HUES48 (cell line): ENCODE measurements around the gene KRT1.

Experiments
- H3K27ac ChIP-seq: one replicate; pipeline ENCODE4 v1.7.0; 2013; ENCODE audit warnings: low read depth, low read length, inconsistent platforms
- H3K27me3 ChIP-seq: 2 replicates; pipeline ENCODE4 v1.6.1; 2013; ENCODE audit warnings: mild to moderate bottlenecking, low read length; ENCODE audit not compliant: control insufficient read depth, insufficient read depth
- H3K36me3 ChIP-seq: 2 replicates; pipeline ENCODE4 v1.6.1; 2013; ENCODE audit warnings: low read length; ENCODE audit not compliant: control insufficient read depth, insufficient read depth
- H3K4me1 ChIP-seq: 2 replicates; pipeline ENCODE4 v1.6.1; 2013; ENCODE audit warnings: mild to moderate bottlenecking, low read length; ENCODE audit not compliant: control insufficient read depth, insufficient read depth
- H3K4me3 ChIP-seq: 2 replicates; pipeline ENCODE4 v1.5.1; 2013; ENCODE audit warnings: mild to moderate bottlenecking, low read depth, low read length
- H3K9ac ChIP-seq: 2 replicates; pipeline ENCODE4 v1.6.1; 2013; ENCODE audit warnings: mild to moderate bottlenecking, low read depth, low read length, moderate library complexity
- H3K9me3 ChIP-seq: 2 replicates; pipeline ENCODE4 v1.6.1; 2013; ENCODE audit warnings: low read length; ENCODE audit not compliant: control insufficient read depth, insufficient read depth

Gene KRT1

GRCh38 chr12:52680363-52680762, at the start of gene KRT1:
Gene KRT1, minus strand, starts transcription at chr12:52680407. Its CDS starts 59 bp downstream, at chr12:52680348.
- Histone ChIP-seq H3K9me3 (no peaks in the 10 kb centered on the region), H3K27ac (no peak within 1 kb of the TSS), H3K9ac (no peak within 1 kb of the TSS), H3K4me3 (no peak within 1 kb of the TSS), H3K27me3 (no peaks in the 10 kb centered on the region), H3K4me1 (no peaks in the 10 kb centered on the region), H3K36me3 (no peaks in the 10 kb centered on the region)

GRCh38 chr12:52729147-52729546, 48.9 kb upstream of the KRT1 start:
- 0 out of 2 replicates have a peak, but pooled peaks cover 5% of the 10 kb centered on the region for H3K27me3 ChIP-seq
- no peak overlapping the region for H3K9ac ChIP-seq

GRCh38 chr12:52728374-52728773, 48.2 kb upstream of the KRT1 start:
- Histone ChIP-seq H3K27me3 (0 out of 2 replicates have a peak, but pooled peaks cover 5% of the 10 kb centered on the region), H3K4me3 (no peak overlapping the region), H3K36me3 (no peaks in the 10 kb centered on the region), H3K9me3 (no peaks in the 10 kb centered on the region; the same call in 1 of the 2 replicates), H3K9ac (no peak overlapping the region), H3K27ac (no peak overlapping the region), H3K4me1 (no peaks in the 10 kb centered on the region)

More at GRCh38 chr12:52729147-52729546, 48.9 kb upstream of the KRT1 start:
- H3K36me3 ChIP-seq, result no peaks in the 10 kb centered on the region
- no peak overlapping the region for H3K27ac ChIP-seq
- no peak overlapping the region for H3K4me3 ChIP-seq
- no peaks in the 10 kb centered on the region for H3K4me1 ChIP-seq
- no peaks in the 10 kb centered on the region; the same call in 1 of the 2 replicates for H3K9me3 ChIP-seq

GRCh38 chr12:52727037-52727436, 46.8 kb upstream of the KRT1 start:
- no peaks in the 10 kb centered on the region for H3K36me3 ChIP-seq
- H3K9ac ChIP-seq, result no peak overlapping the region
- H3K27me3 ChIP-seq, result 0 out of 2 replicates have a peak, but pooled peaks cover 5% of the 10 kb centered on the region
- no peak overlapping the region for H3K27ac ChIP-seq
- no peaks in the 10 kb centered on the region for H3K9me3 ChIP-seq
- no peaks in the 10 kb centered on the region for H3K4me1 ChIP-seq
- H3K4me3 ChIP-seq, result no peak overlapping the region

GRCh38 chr12:52726451-52726850, 46.2 kb upstream of the KRT1 start:
- Histone ChIP-seq H3K27me3 (0 out of 2 replicates have a peak, but pooled peaks cover 5% of the 10 kb centered on the region), H3K36me3 (no peaks in the 10 kb centered on the region), H3K9me3 (no peaks in the 10 kb centered on the region)

DNA sequence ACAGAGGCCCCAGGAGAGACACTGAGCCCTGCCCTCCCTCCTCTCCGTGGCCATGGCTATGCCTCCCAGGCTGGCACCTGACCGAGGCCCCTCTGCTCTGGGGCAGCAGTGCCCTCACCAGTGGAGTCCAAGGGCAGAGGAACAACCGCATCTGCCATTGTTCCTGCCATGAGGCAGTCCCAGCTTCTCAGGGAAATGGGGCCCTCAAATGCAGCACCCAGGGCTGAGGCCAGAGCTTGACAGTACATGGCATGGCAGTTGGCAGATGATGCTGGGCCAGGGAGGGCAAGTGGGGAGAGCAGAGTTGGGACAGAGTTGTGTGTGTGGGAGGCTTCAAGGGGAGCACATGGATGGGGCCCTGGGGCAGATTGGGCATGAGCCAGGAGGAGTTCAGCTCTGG, 44.2 kb upstream of the KRT1 start:
- no peak overlapping the region for H3K27ac ChIP-seq
- H3K27me3 ChIP-seq, result no peaks in the 10 kb centered on the region
- H3K9ac ChIP-seq, result no peak overlapping the region
- no peaks in the 10 kb centered on the region for H3K36me3 ChIP-seq
- no peaks in the 10 kb centered on the region for H3K4me1 ChIP-seq
- H3K4me3 ChIP-seq, result no peak overlapping the region
- H3K9me3 ChIP-seq, result no peaks in the 10 kb centered on the region

More at GRCh38 chr12:52726451-52726850, 46.2 kb upstream of the KRT1 start:
- no peaks in the 10 kb centered on the region for H3K4me1 ChIP-seq
- no peak overlapping the region for H3K4me3 ChIP-seq
- no peak overlapping the region for H3K9ac ChIP-seq
- H3K27ac ChIP-seq, result no peak overlapping the region

GRCh38 chr12:52722680-52723079, 42.5 kb upstream of the KRT1 start:
- Histone ChIP-seq H3K9ac (no peak overlapping the region), H3K27me3 (no peaks in the 10 kb centered on the region)

DNA sequence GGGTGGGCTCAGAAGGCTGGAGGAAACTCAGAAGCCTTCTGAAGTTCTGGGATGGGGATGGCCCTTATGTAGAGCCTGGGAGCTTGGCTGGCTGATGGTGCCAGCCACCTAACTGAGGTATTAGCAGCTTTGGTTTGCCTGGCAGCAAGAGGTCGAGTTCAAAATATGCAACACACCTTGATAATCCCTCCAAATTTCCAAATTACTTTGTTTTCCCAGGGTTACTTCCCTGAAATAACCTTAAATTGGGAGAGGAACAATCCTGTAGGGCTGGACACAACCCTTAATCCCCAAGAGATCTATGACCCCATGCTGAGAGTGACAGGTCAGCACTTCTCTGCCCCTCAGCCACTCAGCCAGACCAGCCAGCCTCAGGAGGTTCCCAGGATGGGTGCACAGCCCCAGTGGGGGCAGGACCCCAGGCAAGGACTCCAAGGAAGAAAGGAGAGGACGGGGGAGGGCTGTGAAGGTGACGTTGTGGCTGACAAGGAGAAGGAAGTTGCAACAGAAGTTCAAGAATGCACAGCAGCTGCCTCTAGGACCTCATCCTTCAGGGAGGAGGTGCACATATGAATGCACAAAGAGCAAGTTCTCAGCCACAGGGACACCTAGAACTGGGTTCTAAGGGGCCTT, 41.7 kb upstream of the KRT1 start:
- no peaks in the 10 kb centered on the region for H3K27me3 ChIP-seq
- H3K36me3 ChIP-seq, result no peaks in the 10 kb centered on the region
- no peaks in the 10 kb centered on the region for H3K4me1 ChIP-seq
- H3K9me3 ChIP-seq, result no peaks in the 10 kb centered on the region
- H3K9ac ChIP-seq, result no peak overlapping the region
- no peak overlapping the region for H3K27ac ChIP-seq
- no peak overlapping the region for H3K4me3 ChIP-seq

More at GRCh38 chr12:52722680-52723079, 42.5 kb upstream of the KRT1 start:
- no peaks in the 10 kb centered on the region for H3K36me3 ChIP-seq
- H3K4me1 ChIP-seq, result no peaks in the 10 kb centered on the region
- no peak overlapping the region for H3K4me3 ChIP-seq
- no peak overlapping the region for H3K27ac ChIP-seq
- H3K9me3 ChIP-seq, result no peaks in the 10 kb centered on the region

GRCh38 chr12:52720365-52720886, 40.2 kb upstream of the KRT1 start:
- H3K9ac ChIP-seq, result no peak overlapping the region
- no peaks in the 10 kb centered on the region for H3K4me1 ChIP-seq
- no peaks in the 10 kb centered on the region for H3K9me3 ChIP-seq
- no peaks in the 10 kb centered on the region for H3K36me3 ChIP-seq
- H3K4me3 ChIP-seq, result no peak overlapping the region
- H3K27ac ChIP-seq, result no peak overlapping the region
- H3K27me3 ChIP-seq, result peaks cover 14% of the 10 kb centered on the region

GRCh38 chr12:52716061-52716460, 35.9 kb upstream of the KRT1 start:
- Histone ChIP-seq H3K27me3 (peaks cover 43% of the 10 kb centered on the region), H3K4me3 (no peak overlapping the region), H3K9ac (no peak overlapping the region), H3K4me1 (no peaks in the 10 kb centered on the region; the same call in 1 of the 2 replicates), H3K27ac (no peak overlapping the region), H3K36me3 (no peaks in the 10 kb centered on the region), H3K9me3 (no peaks in the 10 kb centered on the region)

DNA sequence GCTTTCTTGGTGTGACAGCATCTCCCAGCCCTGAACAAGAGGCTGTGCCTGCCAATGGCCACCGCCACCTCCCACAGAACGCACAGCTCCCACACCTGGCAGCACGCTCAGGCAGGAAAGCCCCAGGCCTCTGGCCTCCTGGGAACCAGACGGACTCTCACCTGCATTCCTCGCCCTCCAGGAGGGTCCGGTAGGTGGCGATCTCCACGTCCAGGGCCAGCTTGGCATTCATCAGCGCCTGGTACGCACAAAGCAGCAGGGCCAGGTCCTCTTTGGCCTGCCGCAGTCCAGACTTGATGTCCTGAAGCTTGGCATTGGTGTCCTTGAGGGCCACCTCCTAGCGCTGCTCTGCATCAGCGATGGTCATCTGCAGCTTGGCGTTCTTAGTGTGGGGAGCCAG, 35.2 kb upstream of the KRT1 start:
- Histone ChIP-seq H3K9me3 (no peaks in the 10 kb centered on the region), H3K9ac (no peak overlapping the region), H3K4me1 (no peaks in the 10 kb centered on the region; the same call in 1 of the 2 replicates), H3K27ac (no peak overlapping the region), H3K27me3 (peaks cover 43% of the 10 kb centered on the region), H3K4me3 (no peak overlapping the region), H3K36me3 (no peaks in the 10 kb centered on the region)
